Measurements from ENCODE around the gene CTRL.
"Not testable (repeated sequence)": the region's sequence is repeated elsewhere in the genome, so short reads cannot be mapped to it uniquely, and the experiment has no call there.

CTRL gene

GRCh38 chr16:67975321-67976105, 43.9 kb upstream of the CTRL start:
- Histone ChIP-seq H3K27ac (no peak overlapping the region), H3K36me3 (no peaks in the 10 kb centered on the region), H3K9me3 (no peaks in the 10 kb centered on the region), H3K4me1 (no peaks in the 10 kb centered on the region), H3K27me3 (peaks cover 0 to 19% of the 10 kb centered on the region in 2 donors), H3K4me3 (no peak overlapping the region)
- no peak for DNase-seq
- intact Hi-C loops (cut with DNase I; ENCODE audit: low total_unique reads): no loop called here
- TF ChIP-seq, protein P1, sequence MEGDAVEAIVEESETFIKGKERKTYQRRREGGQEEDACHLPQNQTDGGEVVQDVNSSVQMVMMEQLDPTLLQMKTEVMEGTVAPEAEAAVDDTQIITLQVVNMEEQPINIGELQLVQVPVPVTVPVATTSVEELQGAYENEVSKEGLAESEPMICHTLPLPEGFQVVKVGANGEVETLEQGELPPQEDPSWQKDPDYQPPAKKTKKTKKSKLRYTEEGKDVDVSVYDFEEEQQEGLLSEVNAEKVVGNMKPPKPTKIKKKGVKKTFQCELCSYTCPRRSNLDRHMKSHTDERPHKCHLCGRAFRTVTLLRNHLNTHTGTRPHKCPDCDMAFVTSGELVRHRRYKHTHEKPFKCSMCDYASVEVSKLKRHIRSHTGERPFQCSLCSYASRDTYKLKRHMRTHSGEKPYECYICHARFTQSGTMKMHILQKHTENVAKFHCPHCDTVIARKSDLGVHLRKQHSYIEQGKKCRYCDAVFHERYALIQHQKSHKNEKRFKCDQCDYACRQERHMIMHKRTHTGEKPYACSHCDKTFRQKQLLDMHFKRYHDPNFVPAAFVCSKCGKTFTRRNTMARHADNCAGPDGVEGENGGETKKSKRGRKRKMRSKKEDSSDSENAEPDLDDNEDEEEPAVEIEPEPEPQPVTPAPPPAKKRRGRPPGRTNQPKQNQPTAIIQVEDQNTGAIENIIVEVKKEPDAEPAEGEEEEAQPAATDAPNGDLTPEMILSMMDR (IDR thresholded peaks at IDR 0.05): no peak

- intact Hi-C loops (cut with DNase I; ENCODE audit: low total_unique reads); H3K9me3 ChIP-seq; H3K27ac ChIP-seq; H3K4me1 ChIP-seq; H3K4me3 ChIP-seq; DNase-seq; H3K36me3 ChIP-seq; H3K27me3 ChIP-seq: not testable (repeated sequence)
Observed at GRCh38 chr16:67972285-67972684, 40.6 kb upstream of the CTRL start.

DNA sequence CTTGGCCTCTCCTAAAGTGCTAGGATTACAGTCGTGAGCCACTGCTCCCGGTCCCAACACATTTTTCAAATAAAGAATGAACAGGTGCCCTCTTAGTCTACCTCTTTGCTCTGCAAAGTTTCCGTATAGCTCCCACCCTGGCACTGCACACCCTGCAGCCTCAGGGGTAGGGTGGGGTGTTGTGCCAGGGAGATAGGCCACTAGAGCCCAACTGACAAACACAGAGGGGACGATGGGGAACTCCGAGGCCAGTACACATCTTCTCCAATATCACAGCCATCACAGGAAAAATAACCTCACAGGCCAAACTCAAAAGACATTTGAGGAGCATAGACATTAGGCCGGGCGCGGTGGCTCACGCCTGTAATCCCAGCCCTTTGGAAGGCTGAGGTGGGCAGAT, 39.4 kb upstream of the CTRL start:
- intact Hi-C loops (cut with DNase I; ENCODE audit: low total_unique reads): no loop called here
- no peak for DNase-seq
- Histone ChIP-seq H3K27me3 (no peaks in the 10 kb centered on the region), H3K4me1 (peaks cover 0 to 21% (median 17%) of the 10 kb centered on the region in 4 donors), H3K4me3 (no peak overlapping the region), H3K9me3 (no peaks in the 10 kb centered on the region), H3K27ac (no peak overlapping the region), H3K36me3 (no peaks in the 10 kb centered on the region)
- TF ChIP-seq, protein P1 (IDR thresholded peaks at IDR 0.05): no peak

GRCh38 chr16:67969254-67970039, 37.8 kb upstream of the CTRL start:
- intact Hi-C loops (cut with DNase I; ENCODE audit: low total_unique reads): no loop called here
- TF ChIP-seq, protein P1 (IDR thresholded peaks at IDR 0.05): no peak
- Histone ChIP-seq H3K27me3 (no peaks in the 10 kb centered on the region), H3K4me1 (peaks cover 0 to 38% (median 32%) of the 10 kb centered on the region in 4 donors), H3K9me3 (no peaks in the 10 kb centered on the region), H3K36me3 (no peaks in the 10 kb centered on the region), H3K4me3 (peak overlapping the region; percentile 93 to 98), H3K27ac (peak overlapping the region; percentile 95 to 96)
- DNase-seq: no peak

DNA sequence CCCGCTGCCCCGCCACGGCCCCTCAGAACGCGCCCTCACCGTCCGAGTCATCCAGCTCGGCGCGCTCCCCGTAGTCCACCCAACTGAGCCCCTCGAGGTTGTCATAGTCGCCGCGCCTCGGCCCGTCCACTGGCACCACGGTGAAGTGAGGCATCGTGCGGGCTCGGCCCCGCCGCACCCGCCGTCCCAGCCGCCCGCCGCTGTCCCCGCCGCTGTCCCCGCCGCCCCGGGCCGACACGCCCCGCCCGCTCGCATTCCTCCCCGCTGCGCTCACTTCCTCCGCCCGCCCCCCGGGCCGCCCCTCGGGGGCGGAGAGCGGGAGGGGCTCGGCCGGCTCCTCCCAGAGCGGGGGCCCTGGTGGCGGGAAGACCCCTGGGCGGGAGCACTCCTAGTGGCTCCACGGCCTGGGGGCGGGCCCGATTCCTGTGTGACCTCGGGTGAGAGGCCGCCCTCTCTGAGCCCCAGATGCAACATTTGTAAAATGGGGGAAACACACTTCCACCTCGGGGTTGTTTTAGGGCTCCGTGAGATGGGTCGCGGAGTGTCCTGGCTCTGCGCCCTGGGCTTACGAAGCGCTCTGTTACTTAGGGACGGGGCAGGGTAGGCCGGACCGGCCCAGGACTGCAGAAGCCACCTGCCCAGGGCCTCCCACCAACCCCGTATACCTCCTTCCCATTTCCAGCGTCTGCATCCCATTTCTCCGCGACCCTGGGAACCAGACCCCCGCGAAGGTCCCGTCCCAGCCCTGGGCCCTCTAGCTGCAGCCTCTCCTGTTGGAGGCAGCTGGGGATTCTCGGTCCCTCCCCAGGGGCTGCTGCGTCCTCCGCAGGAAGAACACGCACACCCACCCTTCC, 37.0 kb upstream of the CTRL start, which contains the start of gene SLC12A4:
Gene SLC12A4 (minus strand): TSS at position 238 of the 854 bp plus-strand sequence. CDS start 84 bp downstream, at position 154.
- peak; percentile 84 to 94 for DNase-seq
- Histone ChIP-seq H3K36me3 (peaks cover 0 to 1% (median 0%) of the 10 kb centered on the region in 3 donors), H3K4me3 (peak within 1 kb of the TSS; percentile 93 to 98), H3K27me3 (no peaks in the 10 kb centered on the region), H3K27ac (peak within 1 kb of the TSS; percentile 95 to 96), H3K9me3 (no peaks in the 10 kb centered on the region), H3K4me1 (peaks cover 0 to 46% (median 40%) of the 10 kb centered on the region in 4 donors)
- intact Hi-C loops (cut with DNase I; ENCODE audit: low total_unique reads): no loop called here
- TF ChIP-seq, protein P1 (IDR thresholded peaks at IDR 0.05): no peak

All from tibial artery (tissue), 4 donors.